ENCODE results near the gene PPP1R3G.

GRCh38 chr6:5054245-5054873 lies 30.8 kb upstream of the PPP1R3G start:
- no peak for TF ChIP-seq POLR2A (IDR thresholded peaks at IDR 0.05)
- TF ChIP-seq CTCF (IDR thresholded peaks at IDR 0.05 in 4 of 5, conservative IDR thresholded peaks at IDR 0.05 in 1 of 5) = no peak
